H7 (cell line): ENCODE measurements around the gene SHD. TPM values are rescaled to one million over a fixed set of nuclear protein-coding genes. Genes with fewer than 3 reads are reported as not detected.
"Not testable (repeated sequence)": the region's sequence is repeated elsewhere in the genome, so short reads cannot be mapped to it uniquely, and the experiment has no call there.

Source experiments
- DNase-seq: peaks from one replicate; pipeline ENCODE4 v3.0.0; 2012
- H3K27me3 ChIP-seq: 2 replicates; pipeline ENCODE4 v1.6.0; 2011; ENCODE audit warnings: mild to moderate bottlenecking, low read length; ENCODE audit not compliant: control insufficient read depth, insufficient read depth
- H3K36me3 ChIP-seq: replicated peaks from 2 replicates; pipeline ENCODE4 v1.5.1; 2011; ENCODE audit warnings: low read length; ENCODE audit not compliant: control insufficient read depth, insufficient read depth
- H3K4me3 ChIP-seq: 2 replicates; pipeline ENCODE4 v1.5.1; 2011; ENCODE audit warnings: low read depth, mild to moderate bottlenecking, control low read depth, low read length, moderate library complexity; ENCODE audit not compliant: insufficient read depth
- total RNA-seq: library from RNA; depleted of rRNA; stranded (reverse); fragments of >200 nt; shearing (Covaris generic); gene quantifications from 2 replicates; pipeline ENCODE4 v1.2.3, GENCODE V29; 2014

SHD gene
- total RNA-seq, 1 experiment from 2014 or later: 1.3 TPM

DNA sequence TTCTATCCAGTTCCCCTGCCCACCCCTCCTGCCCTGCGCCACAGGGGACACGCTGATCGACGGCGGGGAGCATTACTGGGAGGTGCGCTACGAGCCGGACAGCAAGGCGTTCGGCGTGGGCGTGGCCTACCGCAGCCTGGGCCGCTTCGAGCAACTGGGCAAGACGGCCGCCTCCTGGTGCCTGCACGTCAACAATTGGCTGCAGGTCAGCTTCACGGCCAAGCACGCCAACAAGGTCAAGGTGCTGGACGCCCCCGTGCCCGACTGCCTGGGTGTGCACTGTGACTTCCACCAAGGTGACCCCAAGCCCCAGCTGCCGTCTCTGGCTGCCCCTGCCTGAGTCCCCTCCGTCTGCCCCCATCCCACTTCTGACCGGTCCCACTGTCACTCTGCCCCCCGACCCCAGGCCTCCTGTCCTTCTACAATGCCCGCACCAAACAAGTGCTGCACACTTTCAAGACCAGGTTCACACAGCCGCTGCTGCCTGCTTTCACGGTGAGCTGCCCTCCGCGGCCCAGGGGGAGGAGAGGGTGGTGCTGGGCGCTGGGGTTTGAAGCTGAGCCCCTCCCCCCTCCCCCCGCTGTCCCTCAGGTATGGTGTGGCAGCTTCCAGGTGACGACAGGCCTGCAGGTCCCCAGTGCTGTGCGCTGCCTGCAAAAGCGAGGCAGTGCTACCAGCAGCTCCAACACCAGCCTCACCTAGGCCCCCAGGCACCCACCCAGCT is 44.0 kb downstream of the SHD start:
- Histone ChIP-seq H3K27me3 (no peaks in the 10 kb centered on the region; the same call in 1 of the 2 replicates), H3K36me3 (no peaks in the 10 kb centered on the region; the same call in none of the 2 replicates), H3K4me3 (no peak overlapping the region)
- peak; percentile 50 for DNase-seq

- Histone ChIP-seq H3K4me3 (no peak overlapping the region), H3K27me3 (no peaks in the 10 kb centered on the region; the same call in 1 of the 2 replicates), H3K36me3 (no peaks in the 10 kb centered on the region; the same call in none of the 2 replicates)
- DNase-seq: no peak
These were observed 44.6 kb downstream of the SHD start for GRCh38 chr19:4323692-4324091.

DNA sequence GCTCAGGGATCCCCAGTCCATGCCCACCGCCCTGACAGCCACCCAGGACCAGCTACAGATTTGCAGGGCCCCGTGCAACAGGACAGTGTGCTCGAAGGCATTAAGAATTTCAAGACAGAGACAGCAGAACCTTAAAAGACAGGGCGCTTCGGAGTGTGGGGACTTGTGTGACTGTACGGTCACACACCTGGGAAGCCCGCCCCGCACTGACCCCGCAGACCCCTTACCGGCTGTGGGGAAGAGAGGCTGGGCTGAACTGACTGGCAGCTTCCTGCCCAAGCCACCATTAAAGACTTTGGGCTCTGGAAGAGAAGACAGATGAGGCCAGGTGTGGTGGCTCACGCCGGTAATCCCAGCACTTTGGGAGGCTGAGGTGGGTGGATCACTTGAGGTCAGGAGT is 45.2 kb downstream of the SHD start:
- no peak overlapping the region for H3K4me3 ChIP-seq
- H3K36me3 ChIP-seq: no peaks in the 10 kb centered on the region; the same call in none of the 2 replicates
- no peaks in the 10 kb centered on the region; the same call in 1 of the 2 replicates for H3K27me3 ChIP-seq
- no peak for DNase-seq

DNA sequence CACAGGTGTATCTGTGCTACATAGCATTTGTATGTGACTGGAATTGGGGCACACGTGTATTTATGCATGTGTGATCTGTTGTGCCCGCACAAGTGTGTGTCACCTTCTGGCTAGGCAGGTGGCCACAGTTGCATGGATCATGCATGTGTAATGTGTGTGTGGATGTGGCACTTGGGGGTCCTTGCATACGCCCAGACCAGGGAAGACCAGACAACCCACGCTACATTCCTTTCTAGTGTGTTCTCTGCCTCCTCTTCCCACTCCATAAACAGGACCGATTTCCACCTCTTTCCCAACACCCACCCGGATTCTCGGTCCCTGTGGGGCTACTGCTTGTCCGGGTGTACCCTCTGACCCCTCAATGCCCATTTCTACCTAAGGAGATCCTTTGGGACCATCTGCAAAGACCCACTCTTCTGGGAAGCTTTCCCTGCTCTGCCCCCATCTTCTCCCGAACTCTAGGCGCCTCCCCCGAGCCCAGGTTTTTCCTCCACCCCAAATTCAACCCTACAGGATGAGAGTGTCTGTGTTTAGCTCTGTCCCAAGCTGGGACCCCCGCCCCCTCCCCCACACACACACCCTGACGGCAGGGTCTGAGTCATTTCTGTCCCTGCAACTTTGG is 47.3 kb downstream of the SHD start:
- DNase-seq: no peak

GRCh38 chr19:4326837-4327251 is 47.8 kb downstream of the SHD start:
- peak; percentile 94 for DNase-seq
- Histone ChIP-seq H3K27me3 (no peaks in the 10 kb centered on the region; the same call in 1 of the 2 replicates), H3K36me3 (no peaks in the 10 kb centered on the region; the same call in none of the 2 replicates), H3K4me3 (peak overlapping the region; percentile 51)

More for the DNA sequence above, 47.3 kb downstream of the SHD start:
- Histone ChIP-seq H3K36me3 (no peaks in the 10 kb centered on the region; the same call in none of the 2 replicates), H3K4me3 (peak overlapping the region; percentile 51), H3K27me3 (no peaks in the 10 kb centered on the region; the same call in 1 of the 2 replicates)

DNA sequence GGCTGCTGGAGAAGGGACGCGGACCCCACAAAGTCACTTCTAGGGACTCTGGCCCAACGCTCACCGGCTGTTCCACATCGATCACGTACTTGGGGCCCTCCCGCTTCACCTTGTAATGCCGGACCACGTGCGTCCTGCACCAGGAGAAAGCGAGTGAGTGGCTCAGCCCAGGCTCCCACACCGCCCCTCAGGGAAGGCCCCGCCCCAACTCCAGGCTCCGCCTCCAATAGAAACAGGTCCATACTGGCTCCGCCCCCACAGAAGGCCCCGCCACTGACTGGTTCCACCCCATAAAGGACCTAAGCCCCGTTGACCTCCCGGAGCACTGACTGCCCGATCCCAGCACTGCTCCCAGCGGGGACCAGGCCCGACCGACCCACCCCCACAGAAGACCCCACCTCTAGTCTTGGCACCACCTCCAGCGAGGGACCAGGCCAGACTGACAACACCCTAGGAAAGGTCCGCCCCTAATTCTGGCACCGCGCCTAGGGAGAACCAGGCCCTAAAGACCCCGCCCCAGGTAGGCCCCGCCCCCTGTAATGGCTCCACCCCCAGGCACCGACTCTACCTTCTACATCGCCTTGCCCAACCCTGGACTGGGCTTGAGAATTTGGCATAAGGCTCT is 48.3 kb downstream of the SHD start:
- DNase-seq: peak; percentile 97
- Histone ChIP-seq H3K27me3 (no peaks in the 10 kb centered on the region; the same call in 1 of the 2 replicates), H3K4me3 (peak overlapping the region; percentile 51), H3K36me3 (no peaks in the 10 kb centered on the region; the same call in none of the 2 replicates)

DNA sequence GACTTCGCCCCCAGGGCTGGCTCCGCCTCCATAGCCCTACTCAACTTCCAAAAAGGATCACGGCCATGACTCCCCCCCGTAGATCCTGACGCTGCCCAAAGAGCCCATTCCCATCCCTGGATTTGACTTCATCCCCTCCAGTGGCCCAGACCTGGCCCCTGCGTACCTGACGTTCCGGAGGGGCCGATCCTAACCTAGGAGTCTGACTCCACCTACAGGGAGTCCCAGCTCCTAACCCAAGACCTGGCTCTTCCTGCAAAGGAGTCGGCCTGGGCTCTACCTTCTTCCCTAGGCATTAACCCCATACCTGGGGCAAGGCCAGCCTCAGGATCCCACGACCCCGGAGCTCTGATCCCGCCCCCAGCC is 48.8 kb downstream of the SHD start:
- no peak for DNase-seq
- no peaks in the 10 kb centered on the region; the same call in 1 of the 2 replicates for H3K27me3 ChIP-seq
- peak overlapping the region; percentile 51 for H3K4me3 ChIP-seq
- H3K36me3 ChIP-seq: no peaks in the 10 kb centered on the region; the same call in none of the 2 replicates

DNA sequence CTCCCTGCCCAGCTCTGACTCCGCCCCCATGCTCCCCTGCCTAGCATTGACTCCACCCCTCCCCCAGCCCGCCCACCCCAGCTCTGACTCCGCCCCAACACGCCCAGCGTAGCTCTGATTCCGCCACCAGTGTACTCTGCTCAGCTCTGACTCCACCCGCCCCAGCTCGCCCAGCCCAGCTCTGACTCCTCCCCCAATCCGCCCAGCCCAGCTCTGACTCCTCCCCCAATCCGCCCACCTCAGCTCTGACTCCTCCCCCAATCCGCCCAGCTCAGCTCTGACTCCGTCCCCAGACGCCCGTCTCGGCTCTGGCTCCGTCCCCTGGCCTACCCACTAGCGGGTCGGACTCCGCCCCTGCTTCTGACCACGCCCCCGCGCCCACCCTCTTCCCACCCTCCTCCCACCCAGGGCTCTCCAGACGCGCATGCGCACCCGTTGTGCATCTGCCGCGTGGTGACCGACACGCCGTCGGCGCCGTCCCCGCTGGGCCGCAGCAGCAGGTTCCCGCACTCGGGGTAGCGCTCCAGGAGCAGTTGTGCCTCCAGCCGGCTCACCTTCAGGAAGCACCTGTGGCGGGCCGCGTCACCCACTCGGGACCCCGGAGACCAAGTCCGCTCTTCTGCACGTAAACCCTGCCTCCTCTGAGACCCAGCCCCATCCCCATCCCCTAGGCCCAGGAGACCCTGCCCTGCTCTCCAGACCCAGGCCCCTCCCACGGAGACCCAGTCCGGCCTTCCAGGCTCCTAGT is 49.4 kb downstream of the SHD start:
- Histone ChIP-seq H3K4me3 (peak overlapping the region; percentile 91), H3K36me3 (no peaks in the 10 kb centered on the region; the same call in none of the 2 replicates), H3K27me3 (no peaks in the 10 kb centered on the region; the same call in 1 of the 2 replicates)
- DNase-seq: peak; percentile 99

DNA sequence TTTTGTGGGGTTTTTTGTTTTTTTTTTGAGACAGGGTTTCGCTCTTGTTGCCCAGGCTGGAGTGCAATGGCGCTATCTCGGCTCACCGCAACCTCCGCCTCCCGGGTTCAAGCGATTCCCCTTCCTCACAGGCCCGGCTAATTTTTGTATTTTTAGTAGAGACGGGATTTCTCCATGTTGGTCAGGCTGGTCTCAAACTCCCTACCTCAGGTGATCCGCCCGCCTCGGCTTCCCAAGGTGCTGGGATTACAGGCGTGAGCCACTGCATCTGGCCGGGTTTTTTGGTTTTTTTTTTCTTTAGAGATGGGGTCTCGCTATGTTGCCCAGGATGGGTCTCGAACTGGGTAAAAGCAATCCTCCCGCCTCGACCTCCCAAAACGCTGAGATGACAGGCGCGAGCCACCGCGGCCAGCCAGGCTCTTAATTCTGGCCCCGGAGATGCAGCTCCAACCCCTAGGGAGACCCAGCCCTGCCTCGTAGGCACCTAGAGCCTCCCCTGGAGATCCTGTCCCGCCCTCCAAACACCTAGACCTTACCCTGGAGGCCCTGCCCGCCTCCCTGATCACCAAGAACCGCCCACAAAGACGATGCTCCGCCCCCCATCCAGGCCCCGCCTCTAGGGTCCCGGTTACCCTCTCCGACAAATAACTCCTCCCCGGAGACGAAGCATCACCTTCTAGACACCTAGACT is 50.1 kb downstream of the SHD start:
- H3K36me3 ChIP-seq: not testable (repeated sequence)

DNA sequence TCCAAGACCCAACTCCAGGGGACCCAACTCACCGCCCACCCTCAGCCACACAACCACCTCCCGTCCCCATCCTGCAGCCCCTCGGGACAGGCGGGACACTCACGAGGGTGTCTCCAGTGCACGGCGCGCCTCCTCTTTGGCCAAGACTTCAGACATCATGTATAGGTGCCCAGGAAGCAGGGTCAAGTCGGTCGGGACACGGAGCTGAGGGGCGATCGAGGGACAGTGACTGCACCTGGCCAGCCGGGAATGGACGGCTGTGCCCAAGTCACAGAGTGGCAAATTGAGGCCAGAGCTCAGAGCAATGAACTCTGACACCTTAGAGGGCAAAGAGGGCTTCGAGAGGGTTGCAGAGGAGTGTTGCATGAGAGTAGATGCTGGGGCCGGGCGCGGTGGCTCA is 50.8 kb downstream of the SHD start:
- no peaks in the 10 kb centered on the region; the same call in 1 of the 2 replicates for H3K27me3 ChIP-seq
- no peaks in the 10 kb centered on the region; the same call in 1 of the 2 replicates for H3K36me3 ChIP-seq
- no peak overlapping the region for H3K4me3 ChIP-seq
- DNase-seq: no peak

More for the DNA sequence above, 50.1 kb downstream of the SHD start:
- peak; percentile 93 for DNase-seq
- H3K27me3 ChIP-seq: not testable (repeated sequence)
- H3K4me3 ChIP-seq: peak overlapping the region; percentile 91

GRCh38 chr19:4334929-4335570 is 56.0 kb downstream of the SHD start:
- Histone ChIP-seq H3K36me3 (no peaks in the 10 kb centered on the region; the same call in 1 of the 2 replicates), H3K27me3 (no peaks in the 10 kb centered on the region), H3K4me3 (no peak overlapping the region)
- no peak for DNase-seq

GRCh38 chr19:4337906-4338440 is 58.9 kb downstream of the SHD start:
- Histone ChIP-seq H3K27me3 (no peaks in the 10 kb centered on the region), H3K4me3 (peak overlapping the region; percentile 25), H3K36me3 (no peaks in the 10 kb centered on the region; the same call in 1 of the 2 replicates)
- no peak for DNase-seq
